Measurements from ENCODE around the gene SMARCC2. TPM values are rescaled to one million over a fixed set of nuclear protein-coding genes. Genes with fewer than 3 reads are reported as not detected.
A peak's percentile ranks its signal among the peaks of the same experiment; 100 is the strongest.
"Not testable (repeated sequence)": the region's sequence is repeated elsewhere in the genome, so short reads cannot be mapped to it uniquely, and the experiment has no call there.

The SMARCC2 gene
- total RNA-seq, 4 donors from 2014 or later, result 104 to 139 (median 117) TPM

GRCh38 chr12:56120158-56120846 is 69.0 kb downstream of the SMARCC2 start:
- DNase-seq (ENCODE audit: low spot score in 2 of 2), result no peak
- WGBS, 2 donors, result 87 to 92% methylated on average over 17 of the region's 17 CpGs
- TF ChIP-seq CTCF (IDR thresholded peaks at IDR 0.05), result no peak
- no peak for TF ChIP-seq POLR2A (IDR thresholded peaks at IDR 0.05)
- TF ChIP-seq EP300 (IDR thresholded peaks at IDR 0.05), result no peak
- peaks cover 0 to 28% (median 9%) of the 10 kb centered on the region in 4 donors for H3K4me1 ChIP-seq
- no peaks in the 10 kb centered on the region for H3K27me3 ChIP-seq
- peaks cover 0 to 40% (median 5%) of the 10 kb centered on the region in 3 donors for H3K36me3 ChIP-seq
- H3K27ac ChIP-seq, result peak overlapping the region in 3 of 4 donors; percentile 5 to 97 (median 94)
- H3K4me3 ChIP-seq, result no peak overlapping the region
- H3K9me3 ChIP-seq, result no peaks in the 10 kb centered on the region

GRCh38 chr12:56119361-56119796 is 69.9 kb downstream of the SMARCC2 start:
- peak in 1 of 2 donors; percentile 59 for DNase-seq (ENCODE audit: low spot score in 2 of 2)
- WGBS, 2 donors, result 0% methylated on average over 2 of the region's 2 CpGs

GRCh38 chr12:56118688-56119357 is 70.5 kb downstream of the SMARCC2 start:
- peaks cover 0 to 40% (median 5%) of the 10 kb centered on the region in 3 donors for H3K36me3 ChIP-seq
- peak overlapping the region; percentile 41 to 91 (median 83) for H3K4me3 ChIP-seq
- peaks cover 0 to 30% (median 9%) of the 10 kb centered on the region in 4 donors for H3K4me1 ChIP-seq
- peak overlapping the region; percentile 87 to 97 (median 94) for H3K27ac ChIP-seq
- H3K27me3 ChIP-seq, result no peaks in the 10 kb centered on the region
- DNase-seq (ENCODE audit: low spot score in 2 of 2), result peak in 1 of 2 donors; percentile 26
- no peaks in the 10 kb centered on the region for H3K9me3 ChIP-seq
- 10% methylated on average over 13 of the region's 13 CpGs for WGBS, 2 donors
- TF ChIP-seq POLR2A (IDR thresholded peaks at IDR 0.05), result no peak

More at GRCh38 chr12:56119361-56119796, 69.9 kb downstream of the SMARCC2 start:
- no peaks in the 10 kb centered on the region for H3K9me3 ChIP-seq
- H3K4me3 ChIP-seq, result peak overlapping the region in 1 of 4 donors; percentile 91
- H3K27me3 ChIP-seq, result no peaks in the 10 kb centered on the region
- TF ChIP-seq POLR2A (IDR thresholded peaks at IDR 0.05), result no peak
- TF ChIP-seq CTCF (IDR thresholded peaks at IDR 0.05), result peak; percentile 67 to 88 (median 77)
- TF ChIP-seq EP300 (IDR thresholded peaks at IDR 0.05), result peak in 1 of 2 donors; percentile 50
- H3K27ac ChIP-seq, result peak overlapping the region; percentile 87 to 97 (median 94)
- H3K36me3 ChIP-seq, result peaks cover 0 to 40% (median 5%) of the 10 kb centered on the region in 3 donors
- peaks cover 0 to 30% (median 9%) of the 10 kb centered on the region in 4 donors for H3K4me1 ChIP-seq

- peak within 1 kb of the TSS; percentile 87 to 97 (median 94) for H3K27ac ChIP-seq
- H3K4me1 ChIP-seq, result peaks cover 0 to 30% (median 9%) of the 10 kb centered on the region in 4 donors
- H3K4me3 ChIP-seq, result peak within 1 kb of the TSS; percentile 66 to 91 (median 83)
- peaks cover 0 to 41% (median 5%) of the 10 kb centered on the region in 3 donors for H3K36me3 ChIP-seq
- peak; percentile 97 to 98 for TF ChIP-seq EP300 (IDR thresholded peaks at IDR 0.05)
- TF ChIP-seq CTCF (IDR thresholded peaks at IDR 0.05), result peak; percentile 47 to 84 (median 69)
- peak; percentile 85 to 94 for TF ChIP-seq POLR2A (IDR thresholded peaks at IDR 0.05)
- no peaks in the 10 kb centered on the region for H3K27me3 ChIP-seq
- no peaks in the 10 kb centered on the region for H3K9me3 ChIP-seq
- whole genome bisulfite sequencing, 2 donors, result 0 to 1% methylated on average over 50 to 61 of the region's 61 CpGs
- peak; percentile 94 to 95 for DNase-seq (ENCODE audit: low spot score in 2 of 2)
Observed at GRCh38 chr12:56117778-56118687, 71.2 kb downstream of the SMARCC2 start, which contains the start of gene ZC3H10. TSS of gene ZC3H10 (plus strand) at chr12:56118266. CDS start at chr12:56120563, 2,297 bp downstream.

GRCh38 chr12:56117082-56117706 is 72.1 kb downstream of the SMARCC2 start:
- Histone ChIP-seq H3K4me3 (peak overlapping the region; percentile 66 to 91 (median 79)), H3K4me1 (peaks cover 0 to 30% (median 9%) of the 10 kb centered on the region in 4 donors), H3K27ac (peak overlapping the region; percentile 87 to 97 (median 94)), H3K36me3 (peaks cover 0 to 42% (median 5%) of the 10 kb centered on the region in 3 donors)
- not testable (repeated sequence) for DNase-seq (ENCODE audit: low spot score in 2 of 2); H3K9me3 ChIP-seq; H3K27me3 ChIP-seq
- WGBS, 2 donors, result 3% methylated on average over 16 of the region's 16 CpGs

All from tibial nerve (tissue), 4 donors.